ENCODE results near the gene STIP1.
"Not testable (repeated sequence)": the region's sequence is repeated elsewhere in the genome, so short reads cannot be mapped to it uniquely, and the experiment has no call there.

Gene STIP1

GRCh38 chr11:64240435-64241240, 54.7 kb downstream of the STIP1 start, which contains the start of gene FKBP2:
Gene FKBP2 (plus strand): TSS chr11:64241095. CDS start chr11:64242388, 1,293 bp downstream.
- no peak for DNase-seq (ENCODE audit: low read depth, low spot score)
- Histone ChIP-seq H3K27me3 (ENCODE audit: control insufficient read depth, insufficient read depth, low read length) (no peaks in the 10 kb centered on the region), H3K9me3 (ENCODE audit: control insufficient read depth, insufficient read depth, low read length) (no peaks in the 10 kb centered on the region), H3K4me3 (ENCODE audit: low read length) (peak within 1 kb of the TSS; percentile 73), H3K4me1 (ENCODE audit: control insufficient read depth, insufficient read depth, low read length) (peaks cover 5% of the 10 kb centered on the region), H3K27ac (ENCODE audit: low read length) (no peak within 1 kb of the TSS), H3K36me3 (ENCODE audit: control insufficient read depth, insufficient read depth, low read length) (peaks cover 18% of the 10 kb centered on the region; the same call in 1 of the 2 replicates)
- no CpG with 5 or more reads among the region's 58 CpGs for WGBS (ENCODE audit: insufficient coverage, insufficient read length)

GRCh38 chr11:64241241-64241490, 55.2 kb downstream of the STIP1 start:
- Histone ChIP-seq H3K36me3 (ENCODE audit: control insufficient read depth, insufficient read depth, low read length) (peaks cover 18% of the 10 kb centered on the region; the same call in 1 of the 2 replicates), H3K27me3 (ENCODE audit: control insufficient read depth, insufficient read depth, low read length) (no peaks in the 10 kb centered on the region), H3K4me3 (ENCODE audit: low read length) (peak overlapping the region; percentile 73; the same call in 1 of the 2 replicates), H3K4me1 (ENCODE audit: control insufficient read depth, insufficient read depth, low read length) (peaks cover 5% of the 10 kb centered on the region), H3K27ac (ENCODE audit: low read length) (no peak overlapping the region), H3K9me3 (ENCODE audit: control insufficient read depth, insufficient read depth, low read length) (no peaks in the 10 kb centered on the region)
- DNase-seq (ENCODE audit: low read depth, low spot score), result no peak
- no CpG with 5 or more reads among the region's 24 CpGs for WGBS (ENCODE audit: insufficient coverage, insufficient read length)

- H3K27me3 ChIP-seq (ENCODE audit: control insufficient read depth, insufficient read depth, low read length), result no peaks in the 10 kb centered on the region
- H3K27ac ChIP-seq (ENCODE audit: low read length), result no peak overlapping the region
- no peaks in the 10 kb centered on the region for H3K9me3 ChIP-seq (ENCODE audit: control insufficient read depth, insufficient read depth, low read length)
- H3K4me1 ChIP-seq (ENCODE audit: control insufficient read depth, insufficient read depth, low read length), result peaks cover 5% of the 10 kb centered on the region
- peak overlapping the region; percentile 57 for H3K4me3 ChIP-seq (ENCODE audit: low read length)
- no peak for DNase-seq (ENCODE audit: low read depth, low spot score)
- peaks cover 18% of the 10 kb centered on the region; the same call in 1 of the 2 replicates for H3K36me3 ChIP-seq (ENCODE audit: control insufficient read depth, insufficient read depth, low read length)
- no CpG with 5 or more reads among the region's 63 CpGs for WGBS (ENCODE audit: insufficient coverage, insufficient read length)
Measured at GRCh38 chr11:64241491-64242374, 55.8 kb downstream of the STIP1 start.

GRCh38 chr11:64243236-64243854, 57.4 kb downstream of the STIP1 start:
- Histone ChIP-seq H3K4me1 (ENCODE audit: control insufficient read depth, insufficient read depth, low read length) (peaks cover 8% of the 10 kb centered on the region), H3K27ac (ENCODE audit: low read length) (no peak overlapping the region), H3K9me3 (ENCODE audit: control insufficient read depth, insufficient read depth, low read length) (no peaks in the 10 kb centered on the region), H3K36me3 (ENCODE audit: control insufficient read depth, insufficient read depth, low read length) (peaks cover 15% of the 10 kb centered on the region; the same call in 1 of the 2 replicates), H3K4me3 (ENCODE audit: low read length) (no peak overlapping the region), H3K27me3 (ENCODE audit: control insufficient read depth, insufficient read depth, low read length) (no peaks in the 10 kb centered on the region)
- WGBS (ENCODE audit: insufficient coverage, insufficient read length), result no CpG with 5 or more reads among the region's 8 CpGs
- no peak for DNase-seq (ENCODE audit: low read depth, low spot score)

- Histone ChIP-seq H3K27me3 (ENCODE audit: control insufficient read depth, insufficient read depth, low read length) (no peaks in the 10 kb centered on the region), H3K4me3 (ENCODE audit: low read length) (no peak overlapping the region), H3K27ac (ENCODE audit: low read length) (no peak overlapping the region), H3K36me3 (ENCODE audit: control insufficient read depth, insufficient read depth, low read length) (peaks cover 11% of the 10 kb centered on the region; the same call in 1 of the 2 replicates), H3K4me1 (ENCODE audit: control insufficient read depth, insufficient read depth, low read length) (peaks cover 12% of the 10 kb centered on the region), H3K9me3 (ENCODE audit: control insufficient read depth, insufficient read depth, low read length) (no peaks in the 10 kb centered on the region)
- WGBS (ENCODE audit: insufficient coverage, insufficient read length), result no CpG with 5 or more reads among the region's 5 CpGs
- no peak for DNase-seq (ENCODE audit: low read depth, low spot score)
Measured at GRCh38 chr11:64244107-64244506, 58.1 kb downstream of the STIP1 start.

GRCh38 chr11:64244966-64245365, 59.0 kb downstream of the STIP1 start:
- H3K27ac ChIP-seq (ENCODE audit: low read length), result no peak overlapping the region
- WGBS (ENCODE audit: insufficient coverage, insufficient read length), result no CpG with 5 or more reads among the region's 6 CpGs
- peaks cover 18% of the 10 kb centered on the region for H3K4me1 ChIP-seq (ENCODE audit: control insufficient read depth, insufficient read depth, low read length)

GRCh38 chr11:64245401-64245796, 59.4 kb downstream of the STIP1 start:
- DNase-seq (ENCODE audit: low read depth, low spot score), result no peak
- Histone ChIP-seq H3K27me3 (ENCODE audit: control insufficient read depth, insufficient read depth, low read length) (no peaks in the 10 kb centered on the region), H3K36me3 (ENCODE audit: control insufficient read depth, insufficient read depth, low read length) (peaks cover 11% of the 10 kb centered on the region; the same call in 1 of the 2 replicates), H3K4me1 (ENCODE audit: control insufficient read depth, insufficient read depth, low read length) (peaks cover 18% of the 10 kb centered on the region), H3K4me3 (ENCODE audit: low read length) (peak overlapping the region; percentile 87), H3K27ac (ENCODE audit: low read length) (no peak overlapping the region), H3K9me3 (ENCODE audit: control insufficient read depth, insufficient read depth, low read length) (no peaks in the 10 kb centered on the region)
- no CpG with 5 or more reads among the region's 6 CpGs for WGBS (ENCODE audit: insufficient coverage, insufficient read length)

More at GRCh38 chr11:64244966-64245365, 59.0 kb downstream of the STIP1 start:
- Histone ChIP-seq H3K4me3 (ENCODE audit: low read length) (peak overlapping the region; percentile 87; the same call in 1 of the 2 replicates), H3K27me3 (ENCODE audit: control insufficient read depth, insufficient read depth, low read length) (no peaks in the 10 kb centered on the region), H3K9me3 (ENCODE audit: control insufficient read depth, insufficient read depth, low read length) (no peaks in the 10 kb centered on the region), H3K36me3 (ENCODE audit: control insufficient read depth, insufficient read depth, low read length) (peaks cover 11% of the 10 kb centered on the region; the same call in 1 of the 2 replicates)
- no peak for DNase-seq (ENCODE audit: low read depth, low spot score)

GRCh38 chr11:64245797-64246620, 60.0 kb downstream of the STIP1 start:
- Histone ChIP-seq H3K27me3 (ENCODE audit: control insufficient read depth, insufficient read depth, low read length) (no peaks in the 10 kb centered on the region), H3K9me3 (ENCODE audit: control insufficient read depth, insufficient read depth, low read length) (no peaks in the 10 kb centered on the region), H3K27ac (ENCODE audit: low read length) (no peak overlapping the region), H3K4me3 (ENCODE audit: low read length) (peak overlapping the region; percentile 87), H3K36me3 (ENCODE audit: control insufficient read depth, insufficient read depth, low read length) (peaks cover 11% of the 10 kb centered on the region; the same call in 1 of the 2 replicates), H3K4me1 (ENCODE audit: control insufficient read depth, insufficient read depth, low read length) (peaks cover 16% of the 10 kb centered on the region)
- WGBS (ENCODE audit: insufficient coverage, insufficient read length), result no CpG with 5 or more reads among the region's 46 CpGs
- no peak for DNase-seq (ENCODE audit: low read depth, low spot score)

- peaks cover 16% of the 10 kb centered on the region for H3K4me1 ChIP-seq (ENCODE audit: control insufficient read depth, insufficient read depth, low read length)
- no CpG with 5 or more reads among the region's 43 CpGs for WGBS (ENCODE audit: insufficient coverage, insufficient read length)
- not testable (repeated sequence) for DNase-seq (ENCODE audit: low read depth, low spot score)
Measured at GRCh38 chr11:64246621-64246870, 60.6 kb downstream of the STIP1 start.

More at GRCh38 chr11:64246621-64246870, 60.6 kb downstream of the STIP1 start:
- H3K27me3 ChIP-seq (ENCODE audit: control insufficient read depth, insufficient read depth, low read length); H3K9me3 ChIP-seq (ENCODE audit: control insufficient read depth, insufficient read depth, low read length); H3K27ac ChIP-seq (ENCODE audit: low read length): not testable (repeated sequence)
- Histone ChIP-seq H3K36me3 (ENCODE audit: control insufficient read depth, insufficient read depth, low read length) (peaks cover 11% of the 10 kb centered on the region; the same call in 1 of the 2 replicates), H3K4me3 (ENCODE audit: low read length) (peak overlapping the region; percentile 87; the same call in 1 of the 2 replicates)
